Globus pallidus (tissue), 1 donor: ENCODE results near the gene PLCL1.
"Not testable (repeated sequence)": the region's sequence is repeated elsewhere in the genome, so short reads cannot be mapped to it uniquely, and the experiment has no call there.

Source experiments
- DNase-seq: peaks from one replicate; pipeline ENCODE4 v3.0.0-alpha.2; 2015; ENCODE audit warnings: low spot score

The PLCL1 gene

DNA sequence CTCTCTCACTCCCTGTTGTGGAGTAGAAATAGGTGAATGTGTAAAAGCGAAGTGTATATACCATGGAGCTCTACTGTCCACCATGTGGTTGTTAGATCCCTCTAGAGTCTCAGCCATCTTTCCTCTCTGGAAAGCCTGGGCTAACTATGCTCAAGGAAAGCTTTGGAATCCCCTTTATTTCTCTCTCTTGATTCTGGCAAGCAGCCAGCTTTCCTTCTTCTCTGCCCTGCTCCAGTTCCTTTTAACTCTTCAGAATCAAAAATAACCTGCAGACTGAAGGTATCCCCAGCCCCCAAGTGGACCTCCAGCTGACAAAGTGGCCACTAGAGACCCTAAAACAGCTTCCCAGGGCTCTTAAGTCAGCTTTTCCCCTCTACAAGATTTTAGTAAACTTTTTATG lies 381.9 kb downstream of the PLCL1 start:
- no peak for DNase-seq

DNA sequence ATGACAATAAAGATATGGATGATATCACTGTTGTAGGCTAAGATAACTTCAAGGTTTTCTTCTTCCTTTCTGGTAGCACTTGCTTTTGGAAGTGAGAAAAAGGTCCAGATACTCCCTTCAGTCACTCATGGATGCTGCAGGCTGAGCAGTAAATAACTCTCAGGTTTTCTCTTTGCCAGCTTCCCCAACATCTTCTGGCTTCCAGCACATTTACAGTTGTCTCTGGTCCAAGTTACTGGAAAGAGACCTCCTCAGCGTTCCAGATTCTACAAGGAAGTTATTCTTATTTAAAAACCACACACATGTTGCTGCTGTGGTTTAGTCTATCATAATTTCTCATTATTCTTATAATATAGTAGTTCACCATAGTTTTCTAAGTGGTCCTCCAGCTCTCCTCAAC lies 383.4 kb downstream of the PLCL1 start:
- no peak for DNase-seq

GRCh38 chr2:198188982-198189381 lies 384.6 kb downstream of the PLCL1 start:
- no peak for DNase-seq

DNA sequence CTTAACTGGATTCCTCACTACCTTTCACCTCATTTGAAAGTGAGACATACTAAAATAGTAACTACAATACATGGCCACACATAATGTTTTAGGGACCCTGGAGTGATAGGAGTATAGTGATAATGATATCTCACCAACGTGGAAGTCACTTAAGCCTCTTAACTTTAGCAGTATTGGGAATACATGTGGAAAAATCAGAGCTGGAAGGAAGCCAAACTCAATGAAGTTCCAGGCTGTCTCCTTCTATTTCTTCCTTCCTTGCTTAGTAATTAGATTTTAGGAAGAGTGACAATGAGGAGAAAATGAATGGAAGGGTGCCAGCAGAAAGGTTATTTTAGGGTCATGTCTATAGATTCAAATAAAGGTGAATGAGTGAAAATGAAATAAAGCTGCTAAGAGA lies 387.3 kb downstream of the PLCL1 start:
- DNase-seq = no peak

DNA sequence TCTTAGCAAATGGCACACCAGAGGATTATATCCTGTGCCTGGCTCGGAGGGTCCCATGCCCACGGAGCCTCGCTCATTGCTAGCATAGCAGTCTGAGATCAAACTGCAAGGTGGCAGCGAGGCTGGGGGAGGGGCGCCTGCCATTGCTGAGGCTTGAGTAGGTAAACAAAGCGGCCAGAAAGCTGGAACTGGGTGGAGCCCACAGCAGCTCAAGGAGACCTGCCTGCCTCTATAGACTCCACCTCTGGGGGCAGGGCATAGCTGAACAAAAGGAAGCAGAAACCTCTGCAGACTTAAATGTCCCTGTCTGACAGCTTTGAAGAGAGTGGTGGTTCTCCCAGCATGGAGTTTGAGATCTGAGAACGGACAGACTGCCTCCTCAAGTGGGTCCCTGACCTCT lies 392.2 kb downstream of the PLCL1 start:
- DNase-seq = not testable (repeated sequence)
